Suppressor macrophage treated with lipopolysaccharide for 1 hour (primary cell): ENCODE data around the gene CD8A.

Experiments used
- DNase-seq, 3 donors: peaks; one replicate each; pipeline ENCODE4 v3.0.0-alpha.2; 2020 to 2022

CD8A gene

GRCh38 chr2:86808315-86809161 is 17.8 kb upstream of the CD8A start:
- DNase-seq, result peak; percentile 84 to 90 (median 89)

- DNase-seq, result peak; percentile 22 to 35 (median 22)
These were observed 17.0 kb upstream of the CD8A start for GRCh38 chr2:86807468-86808275.

GRCh38 chr2:86807133-86807467 is 16.4 kb upstream of the CD8A start:
- DNase-seq, result no peak

- no peak for DNase-seq
These were observed 15.5 kb upstream of the CD8A start for GRCh38 chr2:86806059-86806857.

- no peak for DNase-seq
These were observed 10.3 kb upstream of the CD8A start for GRCh38 chr2:86800856-86801567.

- DNase-seq, result no peak
These were observed 4.1 kb upstream of the CD8A start for GRCh38 chr2:86794861-86795260.

- no peak for DNase-seq
These were observed 3.0 kb upstream of the CD8A start for GRCh38 chr2:86793752-86794151.

- DNase-seq, result no peak
These were observed 860 bp upstream of the CD8A start for GRCh38 chr2:86791573-86791972.

GRCh38 chr2:86790134-86790675 is 508 bp downstream of the CD8A start:
- no peak for DNase-seq

- DNase-seq, result no peak
These were observed 1.0 kb downstream of the CD8A start for GRCh38 chr2:86789687-86790133.

- peak in 1 of 3 donors; percentile 42 for DNase-seq
These were observed 1.6 kb downstream of the CD8A start for GRCh38 chr2:86788881-86789686.

GRCh38 chr2:86788165-86788564 is 2.5 kb downstream of the CD8A start:
- DNase-seq, result no peak

- peak; percentile 61 to 71 (median 66) for DNase-seq
These were observed 3.0 kb downstream of the CD8A start for GRCh38 chr2:86787736-86788135.

GRCh38 chr2:86786001-86786536 is 4.6 kb downstream of the CD8A start:
- no peak for DNase-seq

GRCh38 chr2:86785456-86785855 is 5.3 kb downstream of the CD8A start:
- DNase-seq, result no peak

GRCh38 chr2:86783615-86784339 is 6.9 kb downstream of the CD8A start:
- DNase-seq, result peak; percentile 24 to 53 (median 32)

- no peak for DNase-seq
These were observed 8.0 kb downstream of the CD8A start for GRCh38 chr2:86782748-86783147.

GRCh38 chr2:86781363-86781762 is 9.3 kb downstream of the CD8A start:
- peak in 1 of 3 donors; percentile 16 for DNase-seq

- DNase-seq, result no peak
These were observed 10.7 kb downstream of the CD8A start for GRCh38 chr2:86779971-86780370.

- peak in 1 of 3 donors; percentile 5 for DNase-seq
These were observed 11.8 kb downstream of the CD8A start for GRCh38 chr2:86778957-86779356.
